ENCODE measurements around the gene LKAAEAR1.
A peak's percentile ranks its signal among the peaks of the same experiment; 100 is the strongest.
"Not testable (repeated sequence)": the region's sequence is repeated elsewhere in the genome, so short reads cannot be mapped to it uniquely, and the experiment has no call there.

The LKAAEAR1 gene

DNA sequence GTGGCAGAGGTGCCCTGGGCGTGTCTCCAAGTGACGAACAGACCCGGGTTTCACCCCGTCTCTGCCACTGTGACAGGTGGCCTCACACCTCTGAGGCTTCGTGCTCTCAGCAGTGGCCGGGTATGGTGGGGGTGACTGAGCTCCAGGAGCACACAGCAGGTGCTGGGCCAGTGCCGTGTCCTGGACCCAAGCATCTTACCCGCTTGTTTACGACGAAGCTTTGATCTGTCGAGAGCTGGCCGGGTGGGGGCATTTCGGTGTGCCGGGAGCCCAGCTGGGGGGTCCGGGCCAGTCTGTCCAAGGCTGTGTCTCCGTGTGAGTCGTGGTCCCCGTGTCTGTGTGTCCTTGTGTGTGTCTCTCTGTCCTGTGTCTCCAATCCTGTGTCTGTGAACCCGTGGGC, 7.1 kb upstream of the LKAAEAR1 start:
- in situ Hi-C loops (cut with HindIII; ENCODE audit: low sequenced_read_pairs), result no loop called here
- TF ChIP-seq, protein P1, sequence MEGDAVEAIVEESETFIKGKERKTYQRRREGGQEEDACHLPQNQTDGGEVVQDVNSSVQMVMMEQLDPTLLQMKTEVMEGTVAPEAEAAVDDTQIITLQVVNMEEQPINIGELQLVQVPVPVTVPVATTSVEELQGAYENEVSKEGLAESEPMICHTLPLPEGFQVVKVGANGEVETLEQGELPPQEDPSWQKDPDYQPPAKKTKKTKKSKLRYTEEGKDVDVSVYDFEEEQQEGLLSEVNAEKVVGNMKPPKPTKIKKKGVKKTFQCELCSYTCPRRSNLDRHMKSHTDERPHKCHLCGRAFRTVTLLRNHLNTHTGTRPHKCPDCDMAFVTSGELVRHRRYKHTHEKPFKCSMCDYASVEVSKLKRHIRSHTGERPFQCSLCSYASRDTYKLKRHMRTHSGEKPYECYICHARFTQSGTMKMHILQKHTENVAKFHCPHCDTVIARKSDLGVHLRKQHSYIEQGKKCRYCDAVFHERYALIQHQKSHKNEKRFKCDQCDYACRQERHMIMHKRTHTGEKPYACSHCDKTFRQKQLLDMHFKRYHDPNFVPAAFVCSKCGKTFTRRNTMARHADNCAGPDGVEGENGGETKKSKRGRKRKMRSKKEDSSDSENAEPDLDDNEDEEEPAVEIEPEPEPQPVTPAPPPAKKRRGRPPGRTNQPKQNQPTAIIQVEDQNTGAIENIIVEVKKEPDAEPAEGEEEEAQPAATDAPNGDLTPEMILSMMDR (IDR thresholded peaks at IDR 0.05; ENCODE audit: low read depth, low read length), result no peak
- H3K4me3 ChIP-seq (ENCODE audit: low read depth, low read length), result no peak overlapping the region

DNA sequence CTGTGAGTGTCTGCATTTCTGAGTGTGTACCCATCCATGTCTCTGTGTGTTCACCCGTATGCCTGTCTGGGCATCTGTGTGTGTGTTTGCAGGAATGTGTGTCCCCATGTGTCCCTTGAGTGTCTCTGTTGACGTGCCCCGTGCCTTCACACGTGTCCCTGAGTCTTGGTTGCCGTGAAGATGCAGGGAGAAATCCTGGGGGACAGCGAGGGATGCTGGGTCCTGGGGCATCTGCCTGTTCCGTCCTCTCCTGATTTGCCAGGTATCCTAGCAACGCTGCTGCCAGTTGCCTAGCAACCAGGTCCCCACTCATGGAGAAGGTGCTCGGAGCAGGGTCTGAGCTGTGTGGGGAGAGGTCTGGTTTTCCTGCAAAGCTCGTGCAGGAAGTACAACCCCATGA, 6.0 kb upstream of the LKAAEAR1 start:
- DNase-seq (ENCODE audit: low read depth, low spot score), result no peak
- in situ Hi-C loops (cut with HindIII; ENCODE audit: low sequenced_read_pairs), result no loop called here
- TF ChIP-seq, protein P1 (IDR thresholded peaks at IDR 0.05; ENCODE audit: low read depth, low read length), result no peak
- no peak overlapping the region for H3K4me3 ChIP-seq (ENCODE audit: low read depth, low read length)

More for the DNA sequence above, 7.1 kb upstream of the LKAAEAR1 start:
- DNase-seq (ENCODE audit: low read depth, low spot score), result no peak

DNA sequence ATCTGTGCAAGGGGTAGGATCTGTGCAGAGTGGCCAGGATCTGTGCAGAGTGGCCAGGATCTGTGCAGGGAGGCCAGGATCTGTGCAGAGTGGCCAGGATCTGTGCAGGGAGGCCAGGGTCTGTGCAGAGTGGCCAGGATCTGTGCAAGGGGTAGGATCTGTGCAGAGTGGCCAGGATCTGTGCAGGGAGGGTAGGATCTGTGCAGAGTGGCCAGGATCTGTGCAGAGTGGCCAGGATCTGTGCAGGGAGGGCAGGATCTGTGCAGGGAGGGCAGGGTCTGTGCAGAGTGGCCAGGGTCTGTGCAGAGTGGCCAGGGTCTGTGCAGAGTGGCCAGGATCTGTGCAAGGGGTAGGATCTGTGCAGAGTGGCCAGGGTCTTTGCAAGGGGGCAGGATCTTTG, 4.4 kb upstream of the LKAAEAR1 start:
- H3K4me3 ChIP-seq (ENCODE audit: low read depth, low read length); in situ Hi-C loops (cut with HindIII; ENCODE audit: low sequenced_read_pairs); DNase-seq (ENCODE audit: low read depth, low spot score): not testable (repeated sequence)

DNA sequence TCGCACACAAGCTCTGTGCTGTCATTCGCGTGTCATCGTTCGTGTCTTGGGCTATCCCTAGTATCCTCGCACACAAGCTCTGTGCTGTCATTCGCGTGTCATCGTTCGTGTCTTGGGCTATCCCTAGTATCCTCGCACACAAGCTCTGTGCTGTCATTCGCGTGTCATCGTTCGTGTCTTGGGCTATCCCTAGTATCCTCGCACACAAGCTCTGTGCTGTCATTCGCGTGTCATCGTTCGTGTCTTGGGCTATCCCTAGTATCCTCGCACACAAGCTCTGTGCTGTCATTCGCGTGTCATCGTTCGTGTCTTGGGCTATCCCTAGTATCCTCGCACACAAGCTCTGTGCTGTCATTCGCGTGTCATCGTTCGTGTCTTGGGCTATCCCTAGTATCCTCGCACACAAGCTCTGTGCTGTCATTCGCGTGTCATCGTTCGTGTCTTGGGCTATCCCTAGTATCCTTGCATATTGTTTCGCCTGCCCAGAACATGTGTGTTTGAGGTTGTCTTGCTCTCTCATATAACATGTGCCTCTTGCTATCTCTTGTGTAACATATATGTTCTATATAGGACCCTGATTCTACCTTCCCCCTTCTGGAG, 3.1 kb upstream of the LKAAEAR1 start:
- H3K4me3 ChIP-seq (ENCODE audit: low read depth, low read length); DNase-seq (ENCODE audit: low read depth, low spot score); in situ Hi-C loops (cut with HindIII; ENCODE audit: low sequenced_read_pairs): not testable (repeated sequence)

DNA sequence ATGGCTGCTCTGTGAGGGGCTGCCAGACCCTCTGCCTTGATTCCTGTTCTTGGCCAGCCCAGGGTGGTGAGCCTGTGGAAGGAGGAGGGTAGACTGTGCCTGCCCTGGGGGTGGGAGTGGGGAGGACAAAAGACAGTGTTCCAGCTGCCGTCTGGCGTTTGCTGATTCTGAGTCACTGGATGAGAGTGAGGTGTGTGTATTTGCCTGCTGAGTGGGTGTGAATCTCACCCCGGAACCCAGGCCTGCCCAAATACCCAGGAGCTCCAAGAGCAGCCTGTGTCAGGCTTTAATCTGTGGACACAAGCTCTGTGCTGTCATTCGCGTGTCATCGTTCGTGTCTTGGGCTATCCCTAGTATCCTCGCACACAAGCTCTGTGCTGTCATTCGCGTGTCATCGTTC, 2.6 kb upstream of the LKAAEAR1 start:
- no peak overlapping the region for H3K4me3 ChIP-seq (ENCODE audit: low read depth, low read length)
- in situ Hi-C loops (cut with HindIII; ENCODE audit: low sequenced_read_pairs), result no loop called here
- DNase-seq (ENCODE audit: low read depth, low spot score), result no peak
- TF ChIP-seq, protein P1 (IDR thresholded peaks at IDR 0.05; ENCODE audit: low read depth, low read length), result no peak

DNA sequence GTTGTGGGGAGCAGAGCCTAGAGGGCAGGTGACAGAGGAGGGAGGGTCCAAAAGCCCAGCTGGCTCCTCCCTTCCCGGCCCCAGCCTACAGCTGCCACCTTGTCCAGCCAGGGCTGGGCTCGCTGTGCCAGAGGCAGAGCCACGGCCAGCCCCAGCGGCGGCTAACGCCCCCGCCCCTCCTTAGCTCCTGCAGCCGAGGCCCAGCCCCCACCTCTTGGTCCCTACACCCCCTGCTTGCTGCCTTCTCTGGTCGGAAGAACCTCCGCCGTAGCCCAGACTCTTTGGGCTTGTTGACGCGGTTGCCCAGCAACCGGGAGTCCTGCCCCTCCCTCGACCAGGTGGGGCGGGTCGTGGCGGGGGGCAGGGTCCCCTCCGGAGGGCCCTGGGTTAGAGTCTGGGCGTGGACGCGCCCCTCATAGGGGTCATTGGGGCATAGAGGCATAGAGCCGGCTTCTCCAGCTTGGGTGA, 521 bp upstream of the LKAAEAR1 start:
- in situ Hi-C loops (cut with HindIII; ENCODE audit: low sequenced_read_pairs), result no loop called here
- TF ChIP-seq, protein P1 (IDR thresholded peaks at IDR 0.05; ENCODE audit: low read depth, low read length), result no peak
- H3K4me3 ChIP-seq (ENCODE audit: low read depth, low read length), result no peak overlapping the region
- no peak for DNase-seq (ENCODE audit: low read depth, low spot score)

DNA sequence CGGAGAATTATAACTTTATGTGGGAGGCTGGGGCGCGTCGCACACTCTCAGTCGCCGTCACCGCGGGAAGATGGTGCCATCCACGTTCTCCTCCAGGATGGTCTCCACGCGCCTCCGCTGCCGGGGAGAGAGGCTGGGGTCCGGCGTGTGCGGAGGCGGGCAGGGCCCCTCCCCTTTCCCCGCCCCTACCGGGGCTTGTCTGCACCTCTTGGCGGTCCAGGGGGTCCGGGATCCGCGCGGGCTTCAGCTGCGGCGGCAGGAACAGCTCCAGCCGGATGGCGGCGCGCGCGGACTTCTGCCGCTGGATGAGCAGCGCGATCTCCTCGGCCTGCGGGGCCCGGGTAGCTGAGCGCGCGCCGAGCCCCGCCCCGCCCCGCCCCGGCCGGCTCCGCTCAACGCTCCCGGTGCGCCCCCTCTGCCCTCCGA, 807 bp downstream of the LKAAEAR1 start:
- TF ChIP-seq, protein P1 (IDR thresholded peaks at IDR 0.05; ENCODE audit: low read depth, low read length), result peak; percentile 70
- in situ Hi-C loops (cut with HindIII; ENCODE audit: low sequenced_read_pairs), result no loop called here
- H3K4me3 ChIP-seq (ENCODE audit: low read depth, low read length), result peak overlapping the region; percentile 26
- peak; percentile 57 for DNase-seq (ENCODE audit: low read depth, low spot score)
